GM19328 (cell line): ENCODE data around the gene CEP89.
"Not testable (repeated sequence)": the region's sequence is repeated elsewhere in the genome, so short reads cannot be mapped to it uniquely, and the experiment has no call there.

Experiments
- ATAC-seq: cut with Tn5 transposase; IDR thresholded peaks from one replicate; pipeline ENCODE4 v1.9.1; 2021; ENCODE audit warnings: mild to moderate bottlenecking, moderate library complexity; ENCODE audit not compliant: unreplicated experiment

CEP89 gene

GRCh38 chr19:32896516-32897214, 75.1 kb downstream of the CEP89 start:
- ATAC-seq: no peak

- no peak for ATAC-seq
Observed at GRCh38 chr19:32895384-32895783, 76.4 kb downstream of the CEP89 start.

- ATAC-seq: no peak
Observed at GRCh38 chr19:32891609-32892008, 80.1 kb downstream of the CEP89 start.

- no peak for ATAC-seq
Observed at GRCh38 chr19:32890841-32891240, 80.9 kb downstream of the CEP89 start.

- ATAC-seq: no peak
Observed at GRCh38 chr19:32890326-32890725, 81.4 kb downstream of the CEP89 start.

GRCh38 chr19:32889137-32889934, 82.4 kb downstream of the CEP89 start:
- no peak for ATAC-seq

- no peak for ATAC-seq
Observed at GRCh38 chr19:32887572-32888215, 84.1 kb downstream of the CEP89 start.

GRCh38 chr19:32886241-32886640, 85.5 kb downstream of the CEP89 start:
- ATAC-seq: no peak

GRCh38 chr19:32885255-32885654, 86.5 kb downstream of the CEP89 start:
- ATAC-seq: not testable (repeated sequence)

- ATAC-seq: no peak
Observed at GRCh38 chr19:32881766-32882165, 90.0 kb downstream of the CEP89 start.

GRCh38 chr19:32880622-32881021, 91.1 kb downstream of the CEP89 start:
- ATAC-seq: no peak

- ATAC-seq: no peak
Observed at GRCh38 chr19:32879741-32880140, 92.0 kb downstream of the CEP89 start.

- no peak for ATAC-seq
Observed at GRCh38 chr19:32878988-32879387, 92.8 kb downstream of the CEP89 start.

GRCh38 chr19:32877977-32878745, 93.6 kb downstream of the CEP89 start:
- no peak for ATAC-seq

GRCh38 chr19:32877323-32877912, 94.3 kb downstream of the CEP89 start:
- no peak for ATAC-seq

- no peak for ATAC-seq
Observed at GRCh38 chr19:32876919-32877285, 94.9 kb downstream of the CEP89 start.

GRCh38 chr19:32876236-32876918, 95.4 kb downstream of the CEP89 start:
- ATAC-seq: no peak

GRCh38 chr19:32875428-32875827, 96.3 kb downstream of the CEP89 start:
- ATAC-seq: no peak

- no peak for ATAC-seq
Observed at GRCh38 chr19:32874605-32875004, 97.2 kb downstream of the CEP89 start.

GRCh38 chr19:32873247-32873959, 98.4 kb downstream of the CEP89 start:
- no peak for ATAC-seq
